Measurements from ENCODE around the gene NDUFB2.

NDUFB2 gene

DNA sequence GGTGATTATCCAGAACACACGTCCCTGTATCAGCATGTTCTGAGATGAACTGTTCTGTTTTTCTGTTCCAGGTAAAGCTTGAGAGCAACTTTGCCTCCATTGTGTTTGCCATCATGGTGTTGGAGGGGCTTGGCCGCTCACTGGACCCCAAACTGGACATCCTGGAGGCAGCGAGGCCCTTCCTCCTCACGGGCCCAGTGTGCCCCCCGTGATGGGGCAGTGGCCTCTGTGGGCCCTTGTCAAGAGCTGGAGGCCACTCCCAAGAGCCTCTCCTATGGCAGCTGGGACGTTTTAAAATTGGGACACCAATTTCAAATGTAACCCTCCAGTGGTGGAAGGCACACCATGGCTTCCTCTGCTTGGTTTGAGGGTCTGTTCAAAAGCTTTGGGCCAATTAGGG is 1.9 kb upstream of the NDUFB2 start:
- H3K4me3 ChIP-seq (ENCODE audit: low read depth, low read length) = no peak overlapping the region
- TF ChIP-seq, protein P1, sequence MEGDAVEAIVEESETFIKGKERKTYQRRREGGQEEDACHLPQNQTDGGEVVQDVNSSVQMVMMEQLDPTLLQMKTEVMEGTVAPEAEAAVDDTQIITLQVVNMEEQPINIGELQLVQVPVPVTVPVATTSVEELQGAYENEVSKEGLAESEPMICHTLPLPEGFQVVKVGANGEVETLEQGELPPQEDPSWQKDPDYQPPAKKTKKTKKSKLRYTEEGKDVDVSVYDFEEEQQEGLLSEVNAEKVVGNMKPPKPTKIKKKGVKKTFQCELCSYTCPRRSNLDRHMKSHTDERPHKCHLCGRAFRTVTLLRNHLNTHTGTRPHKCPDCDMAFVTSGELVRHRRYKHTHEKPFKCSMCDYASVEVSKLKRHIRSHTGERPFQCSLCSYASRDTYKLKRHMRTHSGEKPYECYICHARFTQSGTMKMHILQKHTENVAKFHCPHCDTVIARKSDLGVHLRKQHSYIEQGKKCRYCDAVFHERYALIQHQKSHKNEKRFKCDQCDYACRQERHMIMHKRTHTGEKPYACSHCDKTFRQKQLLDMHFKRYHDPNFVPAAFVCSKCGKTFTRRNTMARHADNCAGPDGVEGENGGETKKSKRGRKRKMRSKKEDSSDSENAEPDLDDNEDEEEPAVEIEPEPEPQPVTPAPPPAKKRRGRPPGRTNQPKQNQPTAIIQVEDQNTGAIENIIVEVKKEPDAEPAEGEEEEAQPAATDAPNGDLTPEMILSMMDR (IDR thresholded peaks at IDR 0.05; ENCODE audit: insufficient read depth, low read depth, low read length, missing control alignments) = no peak
- DNase-seq (ENCODE audit: low read depth) = no peak

DNA sequence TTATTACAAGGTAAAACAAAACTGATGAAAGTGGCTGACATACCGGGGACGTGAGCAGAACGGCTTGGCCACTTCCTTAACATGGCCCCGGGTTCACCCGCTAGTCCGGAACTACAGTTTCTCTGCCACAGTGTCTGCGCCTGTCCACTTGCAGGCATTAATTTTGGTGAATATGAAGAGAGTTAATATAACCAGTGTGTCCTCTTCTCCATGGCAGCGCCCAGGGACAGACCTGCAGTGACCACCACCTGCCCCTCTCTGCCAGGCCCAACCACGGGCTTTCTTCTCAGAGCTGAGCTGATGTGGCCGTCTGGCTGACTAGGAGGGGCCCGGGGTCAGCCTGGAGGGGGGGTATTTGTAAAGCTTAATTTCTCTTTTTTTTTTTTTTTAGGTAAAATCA is 1.1 kb upstream of the NDUFB2 start:
- no peak for DNase-seq (ENCODE audit: low read depth)
- no peak overlapping the region for H3K4me3 ChIP-seq (ENCODE audit: low read depth, low read length)
- TF ChIP-seq, protein P1 (IDR thresholded peaks at IDR 0.05; ENCODE audit: insufficient read depth, low read depth, low read length, missing control alignments) = no peak

DNA sequence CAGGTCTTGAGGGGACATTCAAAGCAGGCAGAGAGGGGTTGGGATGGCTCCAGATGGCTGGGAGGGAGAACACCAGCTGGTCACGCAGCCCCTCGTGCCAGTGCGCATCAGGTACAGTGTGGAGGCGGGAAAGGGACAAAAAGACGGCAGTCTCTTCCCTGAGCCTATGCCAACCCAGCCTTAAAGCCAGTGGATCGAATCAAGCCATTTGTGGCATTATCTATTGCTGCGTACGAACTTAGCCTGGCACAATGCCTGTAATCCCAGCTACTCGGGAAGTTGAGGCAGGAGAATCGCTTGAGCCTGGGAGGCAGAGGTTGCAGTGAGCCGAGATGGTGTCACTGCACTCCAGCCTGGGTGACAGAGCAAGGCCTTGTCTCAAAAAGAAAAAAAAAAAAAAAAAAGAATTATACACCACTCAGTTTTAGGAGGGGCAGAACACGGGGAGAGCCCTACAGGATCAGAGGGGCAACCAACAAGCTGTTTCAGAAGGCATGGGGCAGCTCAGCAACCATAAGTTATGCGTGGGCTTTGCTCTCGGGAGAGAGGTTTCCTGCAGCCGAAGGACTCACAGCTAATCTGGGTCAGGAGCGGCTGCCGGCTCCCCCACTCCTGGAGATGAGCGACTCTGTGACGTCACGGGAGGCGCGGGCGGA is 356 bp upstream of the NDUFB2 start:
- TF ChIP-seq, protein P1 (IDR thresholded peaks at IDR 0.05; ENCODE audit: insufficient read depth, low read depth, low read length, missing control alignments) = no peak
- peak; percentile 92 for DNase-seq (ENCODE audit: low read depth)
- H3K4me3 ChIP-seq (ENCODE audit: low read depth, low read length) = peak overlapping the region; percentile 83

DNA sequence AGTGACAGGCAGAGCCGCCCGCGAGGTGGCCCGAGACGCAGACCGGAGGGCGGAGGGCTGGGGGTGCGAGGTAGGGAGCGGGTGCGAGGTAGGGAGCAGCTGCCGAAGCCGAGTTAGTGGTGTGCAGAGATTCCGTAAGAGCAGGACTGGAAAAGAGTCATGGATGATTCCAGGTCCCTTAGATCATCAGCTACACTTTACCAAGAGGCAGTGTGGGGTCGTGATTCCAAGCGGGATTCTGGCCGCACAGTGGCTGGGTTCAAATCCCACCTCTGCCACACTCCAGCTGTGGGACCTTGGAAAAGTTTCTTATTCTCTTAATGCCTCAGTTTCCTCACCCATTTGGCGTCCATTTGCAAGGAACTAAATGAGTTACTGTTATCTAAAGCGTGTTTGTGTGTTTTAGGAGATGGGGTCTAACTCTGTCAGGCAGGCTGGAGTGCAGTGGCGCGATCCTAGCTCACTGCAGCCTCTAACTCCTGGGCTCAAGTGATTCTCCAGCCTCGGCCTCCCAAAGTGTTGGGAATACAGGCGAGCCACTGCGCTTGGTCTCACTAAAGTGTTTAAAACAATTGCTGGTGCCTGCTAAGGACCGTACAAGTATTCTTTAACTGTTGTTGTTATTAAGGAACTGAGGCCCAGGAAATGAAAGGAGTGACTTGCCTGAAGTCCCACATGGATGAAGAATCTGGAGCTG is 1.1 kb downstream of the NDUFB2 start:
- DNase-seq (ENCODE audit: low read depth) = no peak
- peak overlapping the region; percentile 83 for H3K4me3 ChIP-seq (ENCODE audit: low read depth, low read length)
- TF ChIP-seq, protein P1 (IDR thresholded peaks at IDR 0.05; ENCODE audit: insufficient read depth, low read depth, low read length, missing control alignments) = peak; percentile 1

DNA sequence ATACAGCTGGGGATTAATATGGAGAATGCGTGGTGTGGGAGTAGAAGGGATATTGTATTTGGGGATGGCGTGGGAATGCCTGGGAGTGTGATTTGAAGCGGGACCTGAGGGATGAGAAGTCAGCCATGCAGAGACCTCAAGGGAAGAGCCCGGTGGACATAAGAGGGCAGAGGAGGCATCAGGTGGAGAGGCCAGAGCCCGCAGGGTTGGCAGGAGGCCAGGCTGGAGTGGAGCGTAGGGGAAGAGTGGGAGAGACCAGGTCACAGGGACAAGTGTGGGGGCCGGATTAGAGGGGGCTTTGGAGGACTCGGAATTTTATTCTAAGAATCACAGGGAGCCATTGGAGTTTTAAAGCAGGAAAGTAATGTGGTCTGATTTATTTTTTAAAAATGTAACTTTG is 2.0 kb downstream of the NDUFB2 start:
- H3K4me3 ChIP-seq (ENCODE audit: low read depth, low read length) = no peak overlapping the region; the same call in 1 of the 2 replicates
- DNase-seq (ENCODE audit: low read depth) = no peak
- TF ChIP-seq, protein P1 (IDR thresholded peaks at IDR 0.05; ENCODE audit: insufficient read depth, low read depth, low read length, missing control alignments) = no peak

DNA sequence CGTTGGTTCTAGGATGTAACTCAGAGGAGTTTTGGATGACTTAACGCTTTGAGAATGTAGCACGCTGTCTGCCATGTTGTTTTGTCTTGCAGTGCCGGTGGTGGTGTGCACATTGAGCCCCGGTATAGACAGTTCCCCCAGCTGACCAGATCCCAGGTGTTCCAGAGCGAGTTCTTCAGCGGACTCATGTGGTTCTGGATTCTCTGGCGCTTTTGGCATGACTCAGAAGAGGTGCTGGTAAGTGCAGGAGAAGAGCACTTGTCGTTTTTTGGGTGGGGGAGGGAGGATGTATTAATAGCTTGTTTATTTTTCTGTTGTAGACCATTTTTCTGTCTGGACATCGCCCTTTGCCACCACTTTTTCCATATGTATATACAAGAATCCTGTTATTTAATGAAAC is 6.3 kb downstream of the NDUFB2 start:
- DNase-seq (ENCODE audit: low read depth) = no peak
- H3K4me3 ChIP-seq (ENCODE audit: low read depth, low read length) = no peak overlapping the region
- TF ChIP-seq, protein P1 (IDR thresholded peaks at IDR 0.05; ENCODE audit: insufficient read depth, low read depth, low read length, missing control alignments) = no peak
